ENCODE data around the gene RNF166. TPM values are rescaled to one million over a fixed set of nuclear protein-coding genes. Genes with fewer than 3 reads are reported as not detected.

The RNF166 gene
- total RNA-seq, 2 donors from 2014 or later = 24.2 to 27.2 TPM

GRCh38 chr16:88681709-88682451, 24.3 kb downstream of the RNF166 start:
- H3K9ac ChIP-seq (ENCODE audit: extremely low read depth, low read length, poor library complexity, severe bottlenecking) = no peak overlapping the region
- no peaks in the 10 kb centered on the region for H3K9me3 Mint-ChIP-seq
- no peaks in the 10 kb centered on the region for H3K36me3 ChIP-seq (ENCODE audit: control insufficient read depth, insufficient read depth, low read length)
- no peaks in the 10 kb centered on the region for H3K4me1 Mint-ChIP-seq
- peak overlapping the region; percentile 24 for H3K27ac ChIP-seq (ENCODE audit: low read depth, low read length)
- H3K27me3 ChIP-seq (ENCODE audit: control insufficient read depth, insufficient read depth, low read length, poor library complexity, severe bottlenecking) = peaks cover 25% of the 10 kb centered on the region
- H3K4me1 ChIP-seq (ENCODE audit: control insufficient read depth, insufficient read depth, low read length) = no peaks in the 10 kb centered on the region
- H3K27ac Mint-ChIP-seq = no peak overlapping the region
- TF ChIP-seq CTCF (conservative IDR thresholded peaks at IDR 0.05) = no peak
- H3K4me3 ChIP-seq (ENCODE audit: low read length) = no peak overlapping the region
- no peaks in the 10 kb centered on the region for H3K9me3 ChIP-seq (ENCODE audit: control insufficient read depth, low read length)
- peaks cover 2% of the 10 kb centered on the region for H3K36me3 Mint-ChIP-seq (ENCODE audit: low read depth)
- H3K27me3 Mint-ChIP-seq (ENCODE audit: insufficient read depth) = peaks cover 19% of the 10 kb centered on the region
- 80 to 85% methylated on average over 18 to 21 of the region's 21 CpGs for WGBS, 2 experiments (ENCODE audit: insufficient coverage in 1 of 2, insufficient read length in 1 of 2)
- no peak for DNase-seq
- no peak overlapping the region for H3K4me3 Mint-ChIP-seq

DNA sequence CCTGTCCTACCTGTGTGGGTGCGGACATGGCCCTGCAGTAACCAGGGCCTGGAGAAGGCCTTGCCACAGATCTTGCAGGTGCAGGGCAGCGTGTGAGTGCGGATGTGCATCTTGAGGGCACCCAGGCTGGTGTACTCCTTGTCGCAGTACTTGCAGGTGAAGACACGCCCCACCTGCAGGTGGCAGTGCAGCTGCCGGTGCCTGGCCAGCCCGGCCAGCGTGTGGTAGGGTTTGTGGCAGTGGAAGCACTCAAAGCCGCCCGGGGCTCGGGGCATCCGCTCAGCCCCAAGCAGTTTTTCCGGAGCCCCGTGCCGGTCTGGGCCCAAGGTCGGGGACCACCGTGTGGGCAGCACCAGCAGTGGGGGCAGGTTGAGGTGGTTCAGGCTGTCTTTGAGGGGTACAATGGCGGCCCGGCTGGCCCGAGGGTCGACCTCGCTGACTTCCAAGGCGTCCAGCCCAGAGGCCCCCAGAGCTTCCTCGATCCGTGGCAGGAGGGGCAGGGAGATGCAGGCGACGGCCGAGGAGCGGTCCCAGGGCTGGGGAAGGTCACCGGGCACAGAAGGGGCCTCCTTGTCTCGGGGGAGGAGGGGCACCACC, 25.0 kb downstream of the RNF166 start:
- H3K36me3 ChIP-seq (ENCODE audit: control insufficient read depth, insufficient read depth, low read length) = no peaks in the 10 kb centered on the region
- Mint-ChIP-seq H3K4me3 (no peak overlapping the region), H3K9me3 (no peaks in the 10 kb centered on the region), H3K27me3 (ENCODE audit: insufficient read depth) (peaks cover 18% of the 10 kb centered on the region), H3K4me1 (no peaks in the 10 kb centered on the region), H3K36me3 (ENCODE audit: low read depth) (peaks cover 2% of the 10 kb centered on the region), H3K27ac (no peak overlapping the region)
- no peak overlapping the region for H3K9ac ChIP-seq (ENCODE audit: extremely low read depth, low read length, poor library complexity, severe bottlenecking)
- peak; percentile 78 for TF ChIP-seq CTCF (conservative IDR thresholded peaks at IDR 0.05)
- no peak overlapping the region for H3K4me3 ChIP-seq (ENCODE audit: low read length)
- peaks cover 22% of the 10 kb centered on the region for H3K27me3 ChIP-seq (ENCODE audit: control insufficient read depth, insufficient read depth, low read length, poor library complexity, severe bottlenecking)
- DNase-seq = peak; percentile 90
- H3K27ac ChIP-seq (ENCODE audit: low read depth, low read length) = peak overlapping the region; percentile 24
- WGBS, 2 experiments (ENCODE audit: insufficient coverage in 1 of 2, insufficient read length in 1 of 2) = 84 to 94% methylated on average over 3 to 31 of the region's 31 CpGs
- H3K9me3 ChIP-seq (ENCODE audit: control insufficient read depth, low read length) = no peaks in the 10 kb centered on the region
- H3K4me1 ChIP-seq (ENCODE audit: control insufficient read depth, insufficient read depth, low read length) = no peaks in the 10 kb centered on the region

DNA sequence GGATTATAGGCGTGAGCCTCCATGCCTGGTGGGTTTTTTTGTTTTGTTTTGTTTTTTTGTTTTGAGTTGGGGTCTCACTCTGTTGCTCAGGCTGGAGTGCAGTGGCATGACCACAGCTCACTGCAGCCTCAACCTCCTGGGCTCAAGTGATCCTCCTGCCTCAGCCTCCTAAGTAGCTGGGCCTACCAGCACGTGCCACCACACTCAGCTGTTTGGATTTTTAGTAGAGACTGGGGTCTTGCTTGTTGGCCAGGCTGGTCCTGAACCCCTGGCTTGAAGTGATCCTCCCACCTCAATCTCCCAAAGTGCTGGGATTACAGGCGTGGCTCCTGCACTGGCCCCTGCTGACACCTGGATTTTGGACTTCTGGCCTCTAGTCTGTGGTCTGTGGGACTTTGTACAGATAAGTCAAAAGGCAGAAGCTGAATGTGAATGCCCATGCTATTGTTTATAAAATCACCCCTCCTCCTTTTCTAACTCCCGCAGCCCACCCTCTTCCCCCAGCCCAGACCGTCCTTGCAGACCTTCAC, 25.6 kb downstream of the RNF166 start:
- no peaks in the 10 kb centered on the region for H3K36me3 ChIP-seq (ENCODE audit: control insufficient read depth, insufficient read depth, low read length)
- no peak overlapping the region for H3K9ac ChIP-seq (ENCODE audit: extremely low read depth, low read length, poor library complexity, severe bottlenecking)
- Mint-ChIP-seq H3K9me3 (no peaks in the 10 kb centered on the region), H3K36me3 (ENCODE audit: low read depth) (peaks cover 4% of the 10 kb centered on the region), H3K27me3 (ENCODE audit: insufficient read depth) (peaks cover 18% of the 10 kb centered on the region), H3K27ac (no peak overlapping the region), H3K4me3 (no peak overlapping the region), H3K4me1 (no peaks in the 10 kb centered on the region)
- 87 to 95% methylated on average over 2 to 5 of the region's 5 CpGs for WGBS, 2 experiments (ENCODE audit: insufficient coverage in 1 of 2, insufficient read length in 1 of 2)
- TF ChIP-seq CTCF (conservative IDR thresholded peaks at IDR 0.05) = no peak
- H3K27me3 ChIP-seq (ENCODE audit: control insufficient read depth, insufficient read depth, low read length, poor library complexity, severe bottlenecking) = peaks cover 17% of the 10 kb centered on the region
- no peak overlapping the region for H3K4me3 ChIP-seq (ENCODE audit: low read length)
- H3K9me3 ChIP-seq (ENCODE audit: control insufficient read depth, low read length) = no peaks in the 10 kb centered on the region
- no peak for DNase-seq
- H3K27ac ChIP-seq (ENCODE audit: low read depth, low read length) = no peak overlapping the region
- no peaks in the 10 kb centered on the region for H3K4me1 ChIP-seq (ENCODE audit: control insufficient read depth, insufficient read depth, low read length)

All from endodermal cell (in vitro differentiated cells).